GM21526 (cell line): Measurements from ENCODE around the gene LGR4.

Experiments used
- ATAC-seq: cut with Tn5 transposase; IDR thresholded peaks from one replicate; pipeline ENCODE4 v1.9.1; 2021; ENCODE audit warnings: moderate library complexity; ENCODE audit not compliant: unreplicated experiment, low FRiP score

Gene LGR4

GRCh38 chr11:27406498-27407354 lies 65.9 kb downstream of the LGR4 start:
- no peak for ATAC-seq

- ATAC-seq, result no peak
Observed at GRCh38 chr11:27405134-27405533, 67.5 kb downstream of the LGR4 start.

DNA sequence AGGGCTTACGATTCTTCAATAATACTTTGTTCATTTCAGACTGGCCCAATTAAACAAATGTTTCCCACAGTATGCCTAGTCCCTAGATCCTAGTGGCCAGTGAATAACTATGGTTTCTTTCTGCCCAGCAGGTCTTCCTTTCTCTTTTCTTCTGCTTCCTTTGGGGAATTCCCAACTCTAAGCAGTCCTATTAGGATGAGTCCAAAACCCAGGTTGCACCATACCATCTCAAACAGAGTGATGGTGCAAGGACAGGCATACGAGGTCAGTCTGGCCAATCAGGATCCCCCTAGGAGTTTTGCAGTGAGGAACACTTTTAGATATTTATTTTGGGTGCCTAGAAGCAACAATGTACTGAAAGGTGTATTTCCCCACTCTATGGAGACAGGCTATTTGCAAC lies 68.2 kb downstream of the LGR4 start:
- no peak for ATAC-seq

- ATAC-seq, result no peak
Observed at GRCh38 chr11:27403195-27403594, 69.4 kb downstream of the LGR4 start.

DNA sequence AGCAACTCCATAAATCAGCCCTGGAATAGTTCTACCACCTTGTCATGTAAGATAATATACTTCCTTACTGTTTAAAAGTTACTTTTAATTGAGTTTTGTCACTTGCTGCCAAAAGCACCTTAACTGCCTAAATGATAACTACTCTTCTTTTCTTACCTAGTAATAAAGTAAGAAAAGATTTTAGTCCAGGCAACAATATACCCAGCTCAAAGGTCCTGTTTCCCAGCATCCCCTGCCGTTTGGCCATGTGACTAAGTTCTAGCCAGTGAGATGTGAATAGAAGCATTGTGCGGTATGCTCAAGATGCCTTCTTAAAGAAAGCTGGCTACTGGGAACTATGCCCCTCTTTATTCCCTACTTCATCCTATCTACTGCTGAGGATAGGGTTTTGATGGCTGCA lies 70.1 kb downstream of the LGR4 start:
- ATAC-seq, result no peak

DNA sequence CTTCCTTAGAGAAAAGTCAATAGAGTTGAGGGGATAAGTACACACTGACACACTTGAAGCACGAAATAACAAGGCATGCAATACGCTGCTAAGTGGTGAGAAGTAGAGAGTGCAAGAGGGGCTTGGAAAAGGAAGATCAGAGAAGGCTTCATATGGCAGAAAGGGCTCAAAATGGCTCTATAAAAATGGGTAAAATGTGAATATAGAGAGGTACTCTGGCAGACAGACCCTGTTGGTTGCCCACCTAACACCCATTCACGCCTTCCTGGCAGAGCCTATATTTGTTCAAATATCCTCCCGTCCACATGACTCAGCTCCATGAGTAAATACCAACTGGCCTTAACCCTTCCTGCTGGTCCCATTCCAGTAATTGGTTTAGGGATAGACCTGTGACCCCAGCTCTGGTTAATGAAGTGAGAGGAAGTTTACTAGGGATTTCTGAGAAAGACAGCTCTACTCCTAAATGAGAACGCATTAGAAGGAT lies 70.7 kb downstream of the LGR4 start:
- ATAC-seq, result no peak

- no peak for ATAC-seq
Observed at GRCh38 chr11:27401280-27401832, 71.2 kb downstream of the LGR4 start.

- ATAC-seq, result no peak
Observed at GRCh38 chr11:27398400-27398770, 74.2 kb downstream of the LGR4 start.

DNA sequence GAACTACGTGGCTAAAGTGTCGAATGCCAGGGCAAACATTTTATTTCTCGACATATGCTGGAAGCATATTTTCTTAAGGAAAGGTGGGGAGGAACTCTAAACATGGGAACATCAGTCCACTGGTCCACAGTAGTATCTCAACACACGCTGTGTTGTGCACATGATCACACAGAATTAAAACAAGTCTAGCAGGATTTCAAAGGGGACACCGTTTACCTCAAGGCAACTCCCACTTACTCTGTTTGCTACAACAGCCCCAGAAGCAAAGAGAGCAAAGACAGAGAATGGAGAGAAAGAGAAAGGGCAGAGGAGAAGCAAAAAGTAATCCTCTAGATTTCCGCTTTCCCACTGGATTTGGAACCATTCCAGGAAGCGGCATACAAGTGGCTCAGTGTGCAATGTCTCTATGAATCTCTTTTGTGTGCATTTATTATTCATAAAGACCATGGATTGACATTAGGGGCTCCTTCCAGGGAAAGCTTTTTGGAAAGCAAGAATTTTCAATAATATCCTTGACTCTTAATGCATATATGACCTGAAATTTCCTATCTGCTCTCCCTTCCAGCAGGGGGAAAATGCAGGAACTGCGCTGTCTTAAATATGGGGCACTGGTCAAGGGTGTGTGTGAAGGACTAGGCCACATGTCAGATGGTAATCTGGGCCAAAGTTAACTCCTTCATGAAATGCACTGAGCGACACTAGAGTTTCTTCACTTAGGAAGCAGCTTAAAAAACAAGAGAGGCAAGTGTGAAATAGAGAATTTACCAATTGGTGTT lies 74.8 kb downstream of the LGR4 start:
- ATAC-seq, result no peak

- ATAC-seq, result no peak
Observed at GRCh38 chr11:27396259-27396839, 76.2 kb downstream of the LGR4 start.

GRCh38 chr11:27395556-27396258 lies 76.9 kb downstream of the LGR4 start:
- ATAC-seq, result no peak

- no peak for ATAC-seq
Observed at GRCh38 chr11:27394781-27395228, 77.8 kb downstream of the LGR4 start.

- no peak for ATAC-seq
Observed at GRCh38 chr11:27392278-27393114, 80.1 kb downstream of the LGR4 start.

DNA sequence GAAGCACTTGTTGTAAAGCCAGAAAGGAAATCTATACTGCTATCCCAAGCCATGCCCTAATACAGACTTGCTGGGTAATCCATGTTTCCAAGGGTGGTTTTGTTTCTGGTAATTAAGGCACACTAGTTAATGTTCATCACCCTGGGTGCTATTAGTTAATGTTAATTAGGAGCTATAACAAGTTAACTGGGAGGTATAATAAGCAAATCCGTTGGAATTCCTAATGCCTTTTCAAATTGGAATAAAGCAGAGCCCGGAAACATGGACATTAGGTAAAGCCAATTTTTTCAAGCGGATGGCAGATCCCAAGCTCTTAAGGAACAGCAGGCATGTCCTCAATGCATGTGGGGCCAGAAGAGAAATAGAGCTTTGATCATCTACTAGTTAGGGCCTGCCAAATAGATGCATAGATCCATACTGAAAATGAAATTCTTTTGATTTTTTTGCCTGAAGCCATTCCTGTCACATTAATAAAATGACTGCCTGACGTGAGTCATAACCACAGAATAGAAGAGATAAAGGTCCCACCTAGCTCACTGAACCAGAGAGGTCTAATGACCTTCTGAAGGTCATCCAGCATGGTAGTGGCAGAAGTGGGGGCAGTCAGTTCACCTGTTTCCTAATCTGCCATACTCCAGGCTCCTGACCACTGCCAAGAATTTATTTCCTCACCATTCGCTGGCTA lies 81.1 kb downstream of the LGR4 start:
- no peak for ATAC-seq

DNA sequence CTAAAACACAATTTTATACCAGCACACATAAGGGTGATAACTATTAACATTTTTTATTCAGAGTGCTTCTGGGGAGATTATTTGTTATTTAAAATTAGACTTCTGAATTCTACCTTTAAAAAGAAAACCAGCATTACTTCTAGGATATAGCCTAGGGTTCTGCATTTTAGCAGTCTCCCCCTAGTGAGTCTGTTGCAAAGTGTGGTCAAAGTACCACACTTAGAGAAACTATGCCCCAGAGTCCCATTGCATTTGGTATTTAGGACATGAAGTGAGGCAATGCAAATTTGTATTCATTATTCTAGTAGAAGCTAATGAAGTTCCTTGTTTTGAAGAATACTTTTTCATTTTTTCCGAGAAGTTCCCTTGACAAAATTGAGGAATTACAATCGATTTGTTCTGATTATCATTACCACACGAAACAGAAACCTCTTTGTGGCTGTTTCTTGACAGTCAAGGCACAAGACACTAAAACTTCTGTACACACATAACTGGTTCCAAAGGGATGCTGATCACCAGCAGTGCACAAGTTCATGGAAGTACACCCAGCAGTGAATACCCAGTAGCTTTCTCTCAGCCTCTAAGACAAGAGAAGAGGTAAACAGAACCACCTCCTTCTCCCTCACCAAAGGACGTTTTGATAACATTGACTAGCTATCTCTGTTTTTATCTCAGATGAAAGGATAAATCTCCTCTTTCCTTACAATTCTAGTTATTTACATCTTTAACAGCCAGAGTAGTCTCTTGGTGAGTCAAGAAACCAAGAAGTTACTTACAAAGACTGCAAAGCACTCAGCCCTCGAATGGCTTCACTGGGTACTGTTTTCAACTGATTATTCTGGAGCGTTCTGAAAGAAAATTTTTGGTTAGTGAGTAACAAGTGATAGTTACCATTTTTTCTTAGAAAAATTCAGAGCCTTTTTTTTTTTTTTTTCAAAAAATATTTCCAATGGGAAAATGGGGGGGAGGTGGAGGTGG lies 82.0 kb downstream of the LGR4 start:
- no peak for ATAC-seq

- ATAC-seq, result no peak
Observed at GRCh38 chr11:27388869-27389268, 83.7 kb downstream of the LGR4 start.

- ATAC-seq, result no peak
Observed at GRCh38 chr11:27388001-27388400, 84.6 kb downstream of the LGR4 start.

- ATAC-seq, result no peak
Observed at GRCh38 chr11:27387362-27387761, 85.2 kb downstream of the LGR4 start.
